ENCODE results near the gene GNAQ. TPM values are rescaled to one million over a fixed set of nuclear protein-coding genes. Genes with fewer than 3 reads are reported as not detected.

GNAQ gene
- total and polyA plus RNA-seq, 2 of the 4 experiments (the other 2 are of a cell fraction): 23.1 to 50.7 TPM

DNA sequence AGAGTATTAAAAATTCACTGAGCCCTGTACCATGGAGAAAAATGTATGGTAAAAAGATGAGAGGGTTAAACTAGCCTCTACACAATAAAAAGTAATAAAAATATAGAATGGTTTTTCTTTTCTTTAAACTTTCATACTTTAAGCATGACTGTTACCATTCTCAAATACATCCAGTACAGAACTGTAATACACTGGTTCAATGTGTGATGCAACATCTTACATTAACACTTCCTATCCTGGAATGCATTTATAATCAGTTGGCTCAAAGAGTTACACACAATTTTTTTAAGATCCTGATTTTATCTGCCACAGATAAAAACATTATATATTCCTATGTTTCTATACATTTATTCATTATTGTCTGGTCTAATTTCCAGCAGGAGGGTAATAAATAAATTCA is 4.7 kb downstream of the GNAQ start:
- H3K36me3 ChIP-seq (ENCODE audit: control insufficient read depth, insufficient read depth, low read length): no peaks in the 10 kb centered on the region
- no peak overlapping the region for H2AK9ac ChIP-seq (replicated peaks; ENCODE audit: low read depth, low read length, poor library complexity)
- no peak overlapping the region for H2BK120ac ChIP-seq (ENCODE audit: low read depth, low read length)
- in situ Hi-C loops (cut with MboI; ENCODE audit: low sequenced_read_pairs) (no loop called here), dilution Hi-C loops (cut with HindIII; ENCODE audit: low sequenced_read_pairs, unreplicated experiment) (no loop called here), intact Hi-C loops (cut with micrococcal nuclease) (no loop called here)
- H2BK15ac ChIP-seq (ENCODE audit: low read depth, low read length): no peak overlapping the region
- H4K91ac ChIP-seq (ENCODE audit: insufficient read depth, low read depth, low read length): no peak overlapping the region
- BruUV-seq (replicated peaks): no TSS peak
- H2BK20ac ChIP-seq (ENCODE audit: low read depth, low read length): no peak overlapping the region
- POLR2A ChIA-PET (ENCODE audit: unreplicated experiment): no interaction called here
- H2BK5ac ChIP-seq (ENCODE audit: low read depth, low read length, poor library complexity, severe bottlenecking): peak overlapping the region; percentile 33
- no peak overlapping the region for H2AFZ ChIP-seq (replicated peaks; ENCODE audit: low read length, poor library complexity)
- H3K4ac ChIP-seq (ENCODE audit: low read depth, low read length): no peak overlapping the region
- H4K20me1 ChIP-seq (ENCODE audit: insufficient read depth, low read length): peaks cover 45% of the 10 kb centered on the region
- no peak overlapping the region for H4K5ac ChIP-seq (ENCODE audit: low read depth, low read length)
- DNase-seq (peak; percentile 63), ATAC-seq (ENCODE audit: low read depth) (no peak)
- no peak overlapping the region for H3K4me3 ChIP-seq (ENCODE audit: insufficient read depth, low read depth, low read length)
- no peak overlapping the region for H3K9ac ChIP-seq (ENCODE audit: low read depth, low read length)
- CTCF ChIA-PET: interaction anchor here (0.9 to 1.8 kb wide), 2 partner anchors 49 to 50 kb away, joined by 3 to 5 read pairs; no protein-coding TSS in a partner anchor
- TF ChIP-seq, protein P1, sequence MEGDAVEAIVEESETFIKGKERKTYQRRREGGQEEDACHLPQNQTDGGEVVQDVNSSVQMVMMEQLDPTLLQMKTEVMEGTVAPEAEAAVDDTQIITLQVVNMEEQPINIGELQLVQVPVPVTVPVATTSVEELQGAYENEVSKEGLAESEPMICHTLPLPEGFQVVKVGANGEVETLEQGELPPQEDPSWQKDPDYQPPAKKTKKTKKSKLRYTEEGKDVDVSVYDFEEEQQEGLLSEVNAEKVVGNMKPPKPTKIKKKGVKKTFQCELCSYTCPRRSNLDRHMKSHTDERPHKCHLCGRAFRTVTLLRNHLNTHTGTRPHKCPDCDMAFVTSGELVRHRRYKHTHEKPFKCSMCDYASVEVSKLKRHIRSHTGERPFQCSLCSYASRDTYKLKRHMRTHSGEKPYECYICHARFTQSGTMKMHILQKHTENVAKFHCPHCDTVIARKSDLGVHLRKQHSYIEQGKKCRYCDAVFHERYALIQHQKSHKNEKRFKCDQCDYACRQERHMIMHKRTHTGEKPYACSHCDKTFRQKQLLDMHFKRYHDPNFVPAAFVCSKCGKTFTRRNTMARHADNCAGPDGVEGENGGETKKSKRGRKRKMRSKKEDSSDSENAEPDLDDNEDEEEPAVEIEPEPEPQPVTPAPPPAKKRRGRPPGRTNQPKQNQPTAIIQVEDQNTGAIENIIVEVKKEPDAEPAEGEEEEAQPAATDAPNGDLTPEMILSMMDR (conservative IDR thresholded peaks at IDR 0.05; ENCODE audit: low read depth, low read length): no peak
- TF ChIP-seq CEBPB (IDR thresholded peaks at IDR 0.05; ENCODE audit: low read depth, low read length): peak; percentile 95
- TF ChIP-seq RFX5 (IDR thresholded peaks at IDR 0.05; ENCODE audit: low read depth, low read length): no peak
- H3K27ac ChIP-seq (ENCODE audit: insufficient read depth, low read length): no peak overlapping the region
- no peak overlapping the region; a peak in 1 of 4 replicates for H4K8ac ChIP-seq (ENCODE audit: low read depth in 2 of 2, low read length in 2 of 2)
- peak overlapping the region; percentile 50; the same call in 1 of the 2 replicates for H3K4me2 ChIP-seq (ENCODE audit: low read depth, low read length)
- no peaks in the 10 kb centered on the region for H3K27me3 ChIP-seq (ENCODE audit: control insufficient read depth, insufficient read depth, low read length)
- peaks cover 8% of the 10 kb centered on the region for H3K4me1 ChIP-seq (ENCODE audit: control insufficient read depth, insufficient read depth, low read length)
- no peak overlapping the region for H3K14ac ChIP-seq (replicated peaks; ENCODE audit: low read depth, low read length)
- H3K9me1 ChIP-seq (ENCODE audit: insufficient read depth, low read length): peaks cover 6% of the 10 kb centered on the region; the same call in 1 of the 2 replicates
- H3K9me3 ChIP-seq (ENCODE audit: control insufficient read depth, insufficient read depth, low read length): no peaks in the 10 kb centered on the region
- H3K79me1 ChIP-seq (ENCODE audit: low read depth in 1 of 2, low read length in 2 of 2): peaks cover 9 to 62% of the 10 kb centered on the region in 2 experiments
- no peak overlapping the region for H3K18ac ChIP-seq (ENCODE audit: low read depth, low read length)
- H2AK5ac ChIP-seq (ENCODE audit: low read depth, low read length): no peak overlapping the region
- no peak overlapping the region for H3K23ac ChIP-seq (ENCODE audit: low read depth, low read length)
- no peak overlapping the region for H3K56ac ChIP-seq (ENCODE audit: extremely low read depth, insufficient read depth, low read length)

All from IMR-90 (cell line).